Measurements from ENCODE around the gene IGSF11. TPM values are rescaled to one million over a fixed set of nuclear protein-coding genes. Genes with fewer than 3 reads are reported as not detected.

Gene IGSF11
- total RNA-seq, 2 donors from 2014 or later = 3.9 to 6.0 TPM

DNA sequence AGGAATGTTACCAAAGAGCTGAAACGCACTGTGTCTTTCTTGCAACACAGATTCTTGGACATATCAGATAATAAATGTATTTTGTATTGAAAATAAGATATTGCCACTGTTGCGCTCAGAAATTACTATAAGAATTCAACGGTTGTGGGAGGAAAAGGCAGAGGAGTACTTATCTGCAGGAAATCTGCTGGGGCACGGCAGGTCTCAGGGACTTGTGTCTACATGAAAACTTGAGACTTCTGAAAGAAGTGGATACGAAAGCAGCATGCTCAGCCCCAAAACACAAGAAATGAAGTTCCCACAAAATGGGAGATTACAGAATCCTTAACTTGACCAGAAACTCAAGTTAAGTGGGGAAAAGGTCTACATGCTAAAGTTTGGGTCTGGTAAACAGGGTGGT is 86.5 kb downstream of the IGSF11 start:
- Histone ChIP-seq H3K9ac (ENCODE audit: extremely low read depth, low read length, poor library complexity, severe bottlenecking) (no peak overlapping the region), H3K4me3 (ENCODE audit: low read length) (no peak overlapping the region), H3K4me1 (ENCODE audit: control insufficient read depth, insufficient read depth, low read length) (peaks cover 10% of the 10 kb centered on the region), H3K9me3 (ENCODE audit: control insufficient read depth, low read length) (no peaks in the 10 kb centered on the region), H3K27ac (ENCODE audit: low read depth, low read length) (no peak overlapping the region), H3K27me3 (ENCODE audit: control insufficient read depth, insufficient read depth, low read length, poor library complexity, severe bottlenecking) (peaks cover 7% of the 10 kb centered on the region), H3K36me3 (ENCODE audit: control insufficient read depth, insufficient read depth, low read length) (no peaks in the 10 kb centered on the region)
- Mint-ChIP-seq H3K4me3 (no peak overlapping the region), H3K9me3 (no peaks in the 10 kb centered on the region), H3K27me3 (ENCODE audit: insufficient read depth) (no peaks in the 10 kb centered on the region), H3K36me3 (ENCODE audit: low read depth) (no peaks in the 10 kb centered on the region), H3K27ac (no peak overlapping the region), H3K4me1 (peaks cover 36% of the 10 kb centered on the region)
- TF ChIP-seq, protein P1, sequence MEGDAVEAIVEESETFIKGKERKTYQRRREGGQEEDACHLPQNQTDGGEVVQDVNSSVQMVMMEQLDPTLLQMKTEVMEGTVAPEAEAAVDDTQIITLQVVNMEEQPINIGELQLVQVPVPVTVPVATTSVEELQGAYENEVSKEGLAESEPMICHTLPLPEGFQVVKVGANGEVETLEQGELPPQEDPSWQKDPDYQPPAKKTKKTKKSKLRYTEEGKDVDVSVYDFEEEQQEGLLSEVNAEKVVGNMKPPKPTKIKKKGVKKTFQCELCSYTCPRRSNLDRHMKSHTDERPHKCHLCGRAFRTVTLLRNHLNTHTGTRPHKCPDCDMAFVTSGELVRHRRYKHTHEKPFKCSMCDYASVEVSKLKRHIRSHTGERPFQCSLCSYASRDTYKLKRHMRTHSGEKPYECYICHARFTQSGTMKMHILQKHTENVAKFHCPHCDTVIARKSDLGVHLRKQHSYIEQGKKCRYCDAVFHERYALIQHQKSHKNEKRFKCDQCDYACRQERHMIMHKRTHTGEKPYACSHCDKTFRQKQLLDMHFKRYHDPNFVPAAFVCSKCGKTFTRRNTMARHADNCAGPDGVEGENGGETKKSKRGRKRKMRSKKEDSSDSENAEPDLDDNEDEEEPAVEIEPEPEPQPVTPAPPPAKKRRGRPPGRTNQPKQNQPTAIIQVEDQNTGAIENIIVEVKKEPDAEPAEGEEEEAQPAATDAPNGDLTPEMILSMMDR (conservative IDR thresholded peaks at IDR 0.05) = no peak
- DNase-seq = no peak
- WGBS, 2 experiments (ENCODE audit: insufficient coverage in 1 of 2, insufficient read length in 1 of 2) = 88 to 96% methylated on average over 5 of the region's 5 CpGs

DNA sequence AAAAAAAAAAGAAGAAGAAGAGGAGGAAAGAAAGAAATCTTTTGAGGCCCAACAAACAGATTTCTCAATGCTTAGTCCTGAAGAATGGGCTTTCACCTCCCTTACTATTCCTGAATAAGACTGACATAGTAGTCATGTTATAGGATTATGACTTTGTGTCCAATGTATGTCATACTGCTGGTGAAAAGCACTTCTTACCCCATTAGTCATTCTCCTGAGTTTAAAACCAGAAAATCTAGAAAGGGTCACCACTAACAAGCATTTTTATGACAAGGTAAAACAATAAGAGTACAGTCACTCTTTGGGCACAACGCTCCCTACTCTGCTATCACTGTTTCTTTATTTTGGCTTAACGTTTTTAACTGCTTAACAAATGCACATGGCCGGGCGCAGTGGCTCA is 88.2 kb downstream of the IGSF11 start:
- WGBS, 2 experiments (ENCODE audit: insufficient coverage in 1 of 2, insufficient read length in 1 of 2) = 90 to 100% methylated on average over 1 to 4 of the region's 4 CpGs
- Mint-ChIP-seq H3K27me3 (ENCODE audit: insufficient read depth) (no peaks in the 10 kb centered on the region), H3K4me1 (peaks cover 48% of the 10 kb centered on the region), H3K36me3 (ENCODE audit: low read depth) (no peaks in the 10 kb centered on the region), H3K9me3 (no peaks in the 10 kb centered on the region), H3K4me3 (no peak overlapping the region), H3K27ac (no peak overlapping the region)
- peaks cover 7% of the 10 kb centered on the region for H3K27me3 ChIP-seq (ENCODE audit: control insufficient read depth, insufficient read depth, low read length, poor library complexity, severe bottlenecking)
- no peak overlapping the region for H3K9ac ChIP-seq (ENCODE audit: extremely low read depth, low read length, poor library complexity, severe bottlenecking)
- no peak for DNase-seq
- no peak overlapping the region for H3K4me3 ChIP-seq (ENCODE audit: low read length)
- H3K4me1 ChIP-seq (ENCODE audit: control insufficient read depth, insufficient read depth, low read length) = peaks cover 17% of the 10 kb centered on the region
- H3K36me3 ChIP-seq (ENCODE audit: control insufficient read depth, insufficient read depth, low read length) = no peaks in the 10 kb centered on the region
- TF ChIP-seq, protein P1 (conservative IDR thresholded peaks at IDR 0.05) = no peak
- no peaks in the 10 kb centered on the region for H3K9me3 ChIP-seq (ENCODE audit: control insufficient read depth, low read length)
- H3K27ac ChIP-seq (ENCODE audit: low read depth, low read length) = no peak overlapping the region

DNA sequence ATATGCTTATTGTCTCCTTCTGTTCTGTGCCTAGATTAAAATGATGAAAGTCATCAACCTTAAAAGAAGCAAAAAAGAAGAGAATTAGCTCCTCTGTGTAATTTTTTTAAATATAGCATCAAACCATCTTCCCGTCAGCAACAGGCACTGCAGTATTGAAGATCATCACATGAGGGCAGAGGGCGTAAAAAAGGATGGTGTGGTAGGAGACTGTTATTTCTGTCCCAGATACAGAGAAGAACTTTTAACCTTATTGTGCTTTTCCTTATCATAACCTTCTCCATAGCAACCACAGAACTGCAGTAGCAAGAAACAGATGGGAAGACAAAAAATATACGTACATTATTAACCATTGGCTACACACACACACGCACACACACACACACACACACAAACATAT is 88.8 kb downstream of the IGSF11 start:
- no peaks in the 10 kb centered on the region for H3K9me3 Mint-ChIP-seq
- Histone ChIP-seq H3K9me3 (ENCODE audit: control insufficient read depth, low read length) (no peaks in the 10 kb centered on the region), H3K4me3 (ENCODE audit: low read length) (no peak overlapping the region), H3K27me3 (ENCODE audit: control insufficient read depth, insufficient read depth, low read length, poor library complexity, severe bottlenecking) (peaks cover 7% of the 10 kb centered on the region), H3K4me1 (ENCODE audit: control insufficient read depth, insufficient read depth, low read length) (peaks cover 17% of the 10 kb centered on the region), H3K9ac (ENCODE audit: extremely low read depth, low read length, poor library complexity, severe bottlenecking) (no peak overlapping the region), H3K36me3 (ENCODE audit: control insufficient read depth, insufficient read depth, low read length) (no peaks in the 10 kb centered on the region), H3K27ac (ENCODE audit: low read depth, low read length) (no peak overlapping the region)
- no peak overlapping the region for H3K4me3 Mint-ChIP-seq
- TF ChIP-seq, protein P1 (conservative IDR thresholded peaks at IDR 0.05) = peak; percentile 32
- peaks cover 48% of the 10 kb centered on the region for H3K4me1 Mint-ChIP-seq
- no peaks in the 10 kb centered on the region for H3K36me3 Mint-ChIP-seq (ENCODE audit: low read depth)
- H3K27me3 Mint-ChIP-seq (ENCODE audit: insufficient read depth) = no peaks in the 10 kb centered on the region
- 79% methylated on average over 4 of the region's 4 CpGs; no CpG with 5 or more reads in 1 of the 2 experiments for WGBS, 2 experiments (ENCODE audit: insufficient coverage in 1 of 2, insufficient read length in 1 of 2)
- no peak overlapping the region for H3K27ac Mint-ChIP-seq
- DNase-seq = no peak
